Vagina (tissue), 2 donors: ENCODE results near the gene FAM76B.

Experiments used
- CTCF ChIP-seq, 3 experiments: fragments of 450-650 bp in 2 of 3; fragments of 200-600 bp in 1 of 3; sonication (generic) in 1 of 3; IDR thresholded peaks; one replicate each; pipeline ENCODE4 v1.5.1; 2017 to 2019; ENCODE audit warnings: antibody characterized with exemption in 3 of 3, mild to moderate bottlenecking in 2 of 3, moderate library complexity in 2 of 3
- POLR2A ChIP-seq, 2 donors: fragments of 450-650 bp; IDR thresholded peaks; one replicate each; pipeline ENCODE4 v1.6.1; 2017; ENCODE audit warnings: antibody characterized with exemption in 2 of 2, mild to moderate bottlenecking in 2 of 2, moderate library complexity in 2 of 2

- TF ChIP-seq CTCF (IDR thresholded peaks at IDR 0.05), result no peak
- no peak for TF ChIP-seq POLR2A (IDR thresholded peaks at IDR 0.05)
Measured at GRCh38 chr11:95835351-95835750, 45.8 kb upstream of the FAM76B start.
